ENCODE data around the gene CHTOP.

The CHTOP gene

DNA sequence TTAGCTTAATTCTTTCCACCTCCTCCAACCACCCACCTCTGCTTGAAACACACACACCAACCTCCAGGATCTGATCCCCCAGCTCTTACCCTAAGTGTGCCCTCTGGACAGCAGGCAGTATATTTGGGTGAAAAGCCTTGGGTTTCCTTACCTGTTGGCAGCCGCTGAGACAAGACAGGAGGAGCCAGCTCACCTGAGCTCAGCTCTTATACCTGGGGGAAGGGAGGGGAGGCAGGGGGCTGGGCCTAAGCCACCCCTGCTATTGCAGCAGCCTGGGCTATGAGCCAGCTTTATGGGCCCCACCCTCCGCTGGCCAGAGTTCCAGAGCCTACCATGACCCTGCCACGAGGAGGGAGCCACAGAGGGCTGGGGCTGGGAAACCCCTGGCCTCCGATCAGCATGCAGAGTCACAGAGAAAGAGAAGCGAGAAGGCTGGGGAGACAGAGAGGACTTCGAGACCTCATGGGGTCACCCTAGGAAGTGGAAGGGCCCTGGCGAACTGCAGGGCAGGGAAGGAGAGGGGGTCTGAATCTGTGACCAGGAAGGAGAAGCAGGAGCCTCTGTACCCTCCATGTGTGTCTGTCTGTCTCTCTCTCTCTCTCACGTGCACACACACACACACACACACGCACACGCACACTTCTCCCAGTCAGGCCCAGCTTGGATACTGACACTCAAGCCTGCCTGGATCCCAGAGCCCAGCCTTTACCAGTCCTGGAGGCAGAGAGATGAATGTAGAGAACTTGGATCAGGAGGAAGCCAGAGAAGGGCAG, 17.5 kb upstream of the CHTOP start, which contains the start of gene S100A14:
S100A14 (minus strand) TSS at position 182 of the 773 bp plus-strand sequence. CDS start 467 bp downstream, outside the sequence.
- no peak for DNase-seq (ENCODE audit: low read depth)
- TF ChIP-seq, protein P1, sequence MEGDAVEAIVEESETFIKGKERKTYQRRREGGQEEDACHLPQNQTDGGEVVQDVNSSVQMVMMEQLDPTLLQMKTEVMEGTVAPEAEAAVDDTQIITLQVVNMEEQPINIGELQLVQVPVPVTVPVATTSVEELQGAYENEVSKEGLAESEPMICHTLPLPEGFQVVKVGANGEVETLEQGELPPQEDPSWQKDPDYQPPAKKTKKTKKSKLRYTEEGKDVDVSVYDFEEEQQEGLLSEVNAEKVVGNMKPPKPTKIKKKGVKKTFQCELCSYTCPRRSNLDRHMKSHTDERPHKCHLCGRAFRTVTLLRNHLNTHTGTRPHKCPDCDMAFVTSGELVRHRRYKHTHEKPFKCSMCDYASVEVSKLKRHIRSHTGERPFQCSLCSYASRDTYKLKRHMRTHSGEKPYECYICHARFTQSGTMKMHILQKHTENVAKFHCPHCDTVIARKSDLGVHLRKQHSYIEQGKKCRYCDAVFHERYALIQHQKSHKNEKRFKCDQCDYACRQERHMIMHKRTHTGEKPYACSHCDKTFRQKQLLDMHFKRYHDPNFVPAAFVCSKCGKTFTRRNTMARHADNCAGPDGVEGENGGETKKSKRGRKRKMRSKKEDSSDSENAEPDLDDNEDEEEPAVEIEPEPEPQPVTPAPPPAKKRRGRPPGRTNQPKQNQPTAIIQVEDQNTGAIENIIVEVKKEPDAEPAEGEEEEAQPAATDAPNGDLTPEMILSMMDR (conservative IDR thresholded peaks at IDR 0.05; ENCODE audit: low read depth, low read length) = no peak
- no peak within 1 kb of the TSS for H3K4me3 ChIP-seq (ENCODE audit: low read depth, low read length)

DNA sequence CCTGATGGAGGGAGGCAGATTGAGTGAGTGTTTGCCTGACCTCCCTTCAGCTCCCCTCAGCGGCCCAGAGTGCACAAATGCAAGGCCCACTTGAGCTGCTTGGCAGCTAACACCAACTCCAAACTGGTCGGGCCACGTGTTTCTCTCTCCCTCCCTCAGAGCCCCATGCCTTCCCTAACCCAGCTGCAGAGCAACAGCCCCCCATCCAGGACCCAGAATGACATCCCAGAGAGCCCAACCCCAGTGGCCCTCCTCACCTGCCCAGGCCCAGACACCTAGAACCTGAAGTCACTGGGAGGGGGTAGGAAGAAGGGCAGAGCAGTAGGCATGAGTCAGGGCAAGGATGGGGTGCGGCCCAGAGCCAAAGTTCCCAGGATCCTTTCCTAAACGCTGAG, 17.0 kb upstream of the CHTOP start:
- H3K4me3 ChIP-seq (ENCODE audit: low read depth, low read length) = no peak overlapping the region
- TF ChIP-seq, protein P1 (conservative IDR thresholded peaks at IDR 0.05; ENCODE audit: low read depth, low read length) = no peak
- DNase-seq (ENCODE audit: low read depth) = no peak

DNA sequence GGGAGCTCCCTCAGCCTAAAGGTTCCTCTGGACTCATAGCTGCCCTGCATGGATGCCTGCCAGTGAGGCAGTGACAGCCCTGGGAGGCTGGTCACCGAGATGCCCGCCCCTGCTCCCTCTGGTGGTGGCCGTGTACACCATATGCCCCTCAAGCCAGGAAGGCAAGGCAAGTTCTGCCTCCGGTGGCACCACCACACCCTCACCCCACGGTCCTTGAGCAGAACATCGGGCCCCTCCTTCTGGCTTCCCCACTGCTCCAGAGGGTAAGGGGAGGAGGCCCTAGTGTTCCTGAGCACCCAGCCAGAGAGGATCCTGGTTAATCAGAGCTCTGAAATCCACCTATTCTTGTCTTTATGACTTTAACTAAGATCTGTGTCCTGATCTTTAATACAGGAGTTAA, 16.2 kb upstream of the CHTOP start:
- TF ChIP-seq, protein P1 (conservative IDR thresholded peaks at IDR 0.05; ENCODE audit: low read depth, low read length) = no peak
- no peak for DNase-seq (ENCODE audit: low read depth)

DNA sequence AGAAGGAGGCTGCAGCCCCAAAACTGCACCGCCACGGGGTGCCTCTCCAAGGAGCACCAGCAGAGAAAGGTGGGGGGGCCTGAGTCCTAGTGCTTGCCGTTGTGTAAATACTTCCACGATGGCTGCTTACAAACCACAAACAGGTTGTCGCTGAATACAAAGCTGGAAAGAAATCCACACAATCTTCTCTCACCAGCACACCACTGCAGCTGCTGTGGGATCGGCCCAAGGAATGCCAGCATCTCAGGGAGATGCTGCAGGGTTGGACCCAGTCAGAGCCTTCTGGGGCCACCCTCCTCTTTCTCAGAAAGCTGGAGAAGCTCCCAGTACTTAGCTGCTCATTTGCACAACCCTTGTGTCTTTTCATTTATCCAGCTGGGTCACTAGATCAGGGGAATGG, 14.7 kb upstream of the CHTOP start:
- H3K4me3 ChIP-seq (ENCODE audit: low read depth, low read length) = no peak overlapping the region
- DNase-seq (ENCODE audit: low read depth) = no peak
- TF ChIP-seq, protein P1 (conservative IDR thresholded peaks at IDR 0.05; ENCODE audit: low read depth, low read length) = no peak

More for the DNA sequence above, 16.2 kb upstream of the CHTOP start:
- H3K4me3 ChIP-seq (ENCODE audit: low read depth, low read length) = no peak overlapping the region

DNA sequence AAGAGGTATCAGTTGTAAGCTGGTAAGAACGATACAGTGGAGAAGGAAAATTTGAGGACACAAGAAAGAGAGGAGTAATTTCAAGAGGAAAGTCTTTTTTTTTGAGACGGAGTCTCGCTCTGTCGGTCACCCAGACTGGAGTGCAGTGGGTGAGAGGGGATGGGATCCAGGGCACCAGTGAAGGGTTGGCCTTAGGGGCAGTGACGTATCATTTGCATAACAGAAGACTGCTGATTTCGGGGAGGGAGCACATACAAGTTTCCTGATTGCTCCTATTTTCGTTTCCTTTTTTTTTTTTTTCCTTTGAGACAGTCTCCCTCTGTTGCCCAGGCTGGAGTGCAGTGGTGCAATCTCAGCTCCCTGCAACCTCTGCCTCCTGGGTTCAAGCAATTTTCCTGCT, 10.8 kb upstream of the CHTOP start:
- no peak for DNase-seq (ENCODE audit: low read depth)
- TF ChIP-seq, protein P1 (conservative IDR thresholded peaks at IDR 0.05; ENCODE audit: low read depth, low read length) = no peak

DNA sequence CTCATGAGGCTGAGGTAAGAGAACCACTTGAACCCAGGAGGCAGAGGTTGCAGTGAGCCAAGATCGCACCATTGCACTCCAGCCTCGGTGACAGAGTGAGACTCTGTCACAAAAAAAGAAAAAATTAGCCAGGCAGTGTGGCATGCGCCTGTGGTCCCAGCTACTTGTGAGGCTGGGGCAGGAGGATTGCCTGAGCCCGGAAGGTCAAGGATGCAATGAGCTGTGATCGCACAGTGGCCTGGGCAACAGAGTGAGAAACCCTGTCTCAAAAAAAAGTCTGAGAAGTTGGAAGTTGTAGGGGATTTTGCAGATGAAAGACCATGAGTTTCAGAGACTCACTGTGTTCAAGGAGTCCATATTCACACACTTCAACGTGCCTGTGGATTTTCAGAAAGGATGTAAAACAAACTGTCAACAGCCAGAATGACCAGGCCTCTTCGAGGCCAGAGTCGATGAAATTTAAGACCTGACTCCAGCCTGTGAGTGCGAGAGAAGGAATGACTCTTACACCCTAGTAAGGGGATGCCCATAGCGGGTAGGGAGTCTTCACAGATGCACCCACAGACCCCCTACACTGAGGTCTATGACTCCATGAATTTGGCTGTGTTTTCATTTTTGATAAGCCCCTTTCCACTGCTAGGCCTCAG, 8.8 kb upstream of the CHTOP start:
- no peak for DNase-seq (ENCODE audit: low read depth)
- TF ChIP-seq, protein P1 (conservative IDR thresholded peaks at IDR 0.05; ENCODE audit: low read depth, low read length) = no peak
- H3K4me3 ChIP-seq (ENCODE audit: low read depth, low read length) = no peak overlapping the region

More for the DNA sequence above, 10.8 kb upstream of the CHTOP start:
- H3K4me3 ChIP-seq (ENCODE audit: low read depth, low read length) = no peak overlapping the region
